ENCODE data around the gene SH3BP5. TPM values are rescaled to one million over a fixed set of nuclear protein-coding genes. Genes with fewer than 3 reads are reported as not detected.

Gene SH3BP5
- total RNA-seq, 1 donor from 2014 or later = 37.1 TPM

DNA sequence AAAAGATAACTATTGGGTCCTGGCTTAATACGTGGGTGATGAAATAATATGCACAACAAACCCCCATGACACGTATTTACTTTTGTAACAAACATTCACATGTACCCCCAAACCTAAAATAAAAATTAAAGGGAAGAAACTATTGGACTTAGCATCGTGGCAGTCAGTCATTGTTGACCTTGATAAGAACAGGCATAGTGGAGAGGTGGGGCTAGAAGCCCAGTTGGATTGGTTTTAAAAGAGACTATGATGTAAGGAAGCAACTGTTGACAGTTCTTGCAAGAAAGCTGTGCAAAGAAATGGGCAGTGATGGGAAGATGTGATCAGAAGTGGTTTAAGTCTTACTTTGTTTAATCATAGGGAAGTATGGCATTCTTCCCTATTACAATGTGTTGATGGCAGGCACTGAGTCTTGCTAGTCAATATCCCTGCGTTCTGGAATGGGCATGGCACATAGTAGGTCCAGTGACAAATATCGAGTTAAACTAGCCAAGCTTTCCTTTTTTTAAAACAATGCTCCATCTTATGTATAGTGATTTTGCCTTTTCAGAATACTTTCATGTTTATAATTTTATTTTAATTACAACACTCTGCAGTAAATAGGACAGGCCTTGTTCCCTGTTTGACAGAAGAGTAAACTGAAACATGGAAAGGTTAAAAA lies 88.4 kb downstream of the SH3BP5 start:
- no peak for DNase-seq

DNA sequence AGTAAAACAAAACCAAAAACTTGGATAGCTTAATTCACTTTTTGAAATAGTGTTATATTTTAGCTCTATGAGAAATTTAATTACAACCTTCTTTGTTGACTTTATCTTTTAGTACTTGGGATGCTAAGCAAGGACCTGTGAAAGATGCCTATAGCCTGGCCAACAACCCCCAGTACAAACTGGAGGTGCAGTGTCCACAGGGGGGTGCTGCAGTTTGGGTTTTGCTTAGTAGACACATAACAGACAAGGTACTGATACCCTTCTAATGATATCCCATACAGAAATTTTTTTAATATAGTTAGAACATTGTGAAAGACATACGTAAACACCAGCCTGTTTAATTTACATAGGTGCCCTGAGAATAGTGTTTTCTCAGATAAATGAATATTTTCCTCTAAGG lies 91.0 kb downstream of the SH3BP5 start:
- DNase-seq = no peak

DNA sequence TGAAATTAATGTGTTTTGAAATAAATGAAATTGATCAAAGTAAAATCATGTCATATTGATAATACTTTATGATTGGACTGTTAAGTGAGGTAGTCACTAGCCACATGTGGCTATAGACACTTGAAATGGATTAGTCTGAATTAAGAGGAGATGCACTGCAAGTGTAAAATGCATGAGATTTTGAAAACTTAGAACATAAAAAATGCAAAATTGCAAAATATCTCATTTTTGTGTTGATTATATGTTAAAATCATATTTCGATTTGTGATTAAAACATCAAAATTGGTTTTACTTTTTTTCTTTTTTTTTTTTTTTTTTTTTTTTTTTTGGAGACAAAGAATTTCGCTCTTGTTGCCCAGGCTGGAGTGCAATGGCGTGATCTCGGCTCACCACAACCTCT lies 103.1 kb downstream of the SH3BP5 start:
- DNase-seq = no peak

DNA sequence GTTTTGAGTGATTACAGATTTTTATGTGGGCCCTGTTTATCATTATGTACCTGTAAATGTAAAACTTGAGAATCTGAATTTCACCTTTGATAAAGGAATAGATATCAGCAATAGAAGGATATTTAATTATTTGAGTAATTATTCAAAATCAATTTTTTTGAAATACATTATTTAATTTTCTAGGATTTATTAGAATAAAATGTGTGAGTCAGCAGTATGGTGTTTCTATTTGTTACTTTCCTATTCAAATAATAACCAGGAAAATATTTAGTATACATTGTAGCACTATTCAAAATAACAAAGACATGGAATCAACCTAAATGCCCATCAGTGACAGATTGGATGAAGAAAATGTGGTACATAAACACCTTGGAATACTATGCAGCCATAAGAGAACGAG lies 104.2 kb downstream of the SH3BP5 start:
- no peak for DNase-seq

DNA sequence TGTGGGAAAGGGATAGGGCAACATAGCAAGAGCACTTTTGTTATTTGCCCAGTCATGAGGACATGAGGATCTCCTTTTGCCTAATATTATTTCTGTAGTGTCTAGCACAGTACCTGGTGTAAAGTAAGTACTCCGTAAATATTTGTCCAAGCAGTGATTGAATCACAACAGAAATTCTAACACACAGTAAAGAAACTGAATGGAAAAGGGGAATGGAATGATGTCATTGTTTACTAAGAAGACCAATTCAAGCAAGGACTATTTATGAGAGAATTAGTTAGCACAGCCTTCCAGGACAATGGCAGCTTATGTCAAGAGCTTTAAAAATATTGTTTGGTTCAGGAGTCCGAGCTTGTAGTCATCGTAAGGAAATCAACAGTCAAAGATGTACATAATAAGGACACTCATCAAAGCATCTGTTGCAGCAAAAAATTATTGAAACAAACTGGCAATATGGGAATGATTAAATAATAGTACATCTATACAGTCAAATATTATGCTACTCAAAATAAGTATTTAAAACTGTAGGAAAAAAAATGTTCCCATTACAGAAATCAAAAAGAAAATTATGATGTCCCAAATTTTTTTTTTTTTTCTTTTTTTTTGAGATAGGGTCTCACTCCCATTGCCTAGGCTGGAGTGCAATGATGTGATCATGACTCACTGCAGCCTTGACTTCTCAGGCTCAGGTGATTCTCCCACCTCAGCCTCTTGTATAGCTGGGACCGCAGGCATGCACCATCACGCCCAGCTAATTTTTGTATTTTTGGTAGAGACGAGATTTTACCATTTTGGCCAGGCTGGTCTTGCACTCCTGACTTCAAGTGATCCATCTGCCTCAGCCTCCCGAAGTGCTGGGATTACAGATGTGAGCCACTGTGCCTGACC lies 108.5 kb downstream of the SH3BP5 start:
- no peak for DNase-seq

DNA sequence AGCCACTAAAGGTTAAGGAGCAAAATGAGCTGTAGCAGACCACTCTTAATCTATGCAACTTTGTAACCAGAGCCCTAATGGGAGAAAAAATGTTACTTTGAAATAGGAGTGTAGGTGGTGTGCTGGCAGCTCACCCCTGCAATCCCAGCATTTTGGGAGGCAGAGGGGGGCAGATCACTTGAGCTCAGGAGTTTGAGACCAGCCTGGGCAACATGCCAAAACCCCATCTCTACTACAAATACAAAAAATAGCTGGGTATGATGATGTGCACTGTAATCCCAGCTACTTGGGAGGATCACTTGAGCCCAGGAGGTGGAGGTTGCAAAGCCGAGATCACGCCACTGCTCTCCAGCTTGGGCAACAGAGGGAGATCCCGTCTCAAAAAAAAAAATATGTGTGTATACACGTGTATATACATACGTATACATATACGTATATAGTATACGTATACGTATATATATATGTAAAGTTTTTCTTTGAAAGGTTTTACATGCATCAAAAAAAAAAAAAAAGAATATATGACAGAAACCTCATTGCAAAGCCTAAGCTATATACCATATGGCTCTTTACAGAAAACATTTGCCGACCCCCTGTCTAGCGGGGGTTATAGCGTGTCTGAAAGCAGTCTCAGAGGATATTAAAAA lies 110.7 kb downstream of the SH3BP5 start:
- no peak for DNase-seq

DNA sequence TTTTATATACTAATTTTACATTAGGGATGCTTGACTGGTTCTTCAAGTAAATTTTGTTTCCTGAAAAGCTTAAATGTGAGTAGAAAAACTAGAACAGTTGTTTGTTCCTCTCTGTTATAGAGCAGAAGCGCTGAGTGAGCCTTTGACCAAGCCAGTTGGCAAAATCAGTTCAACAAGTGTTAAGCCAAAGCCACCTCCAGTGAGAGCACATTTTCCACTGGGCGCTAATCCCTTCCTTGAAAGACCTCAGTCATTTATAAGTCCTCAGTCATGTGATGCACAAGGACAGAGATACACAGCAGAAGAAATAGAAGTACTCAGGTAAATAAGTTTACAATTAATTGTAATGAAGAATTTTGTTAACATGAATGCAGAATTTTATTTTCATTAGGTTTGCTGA lies 111.7 kb downstream of the SH3BP5 start:
- DNase-seq = no peak

DNA sequence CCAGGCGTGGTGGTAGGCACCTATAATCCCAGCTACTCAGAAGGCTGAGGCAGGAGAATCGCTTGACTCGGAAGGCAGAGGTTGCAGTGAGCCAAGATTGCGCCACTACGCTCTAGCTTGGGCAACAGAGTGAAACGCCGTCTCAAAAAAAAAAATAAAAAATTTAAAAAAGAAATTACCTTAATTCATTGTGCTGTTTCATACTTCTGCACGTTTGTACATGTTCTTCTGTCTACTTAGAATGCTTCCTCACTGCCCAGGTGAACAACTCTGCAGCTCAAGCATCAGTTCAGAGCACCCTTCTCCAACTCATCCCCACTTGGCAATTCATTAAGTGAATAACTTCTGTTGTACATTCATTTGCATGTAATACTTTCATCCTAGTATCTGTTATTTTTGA lies 112.3 kb downstream of the SH3BP5 start:
- no peak for DNase-seq

DNA sequence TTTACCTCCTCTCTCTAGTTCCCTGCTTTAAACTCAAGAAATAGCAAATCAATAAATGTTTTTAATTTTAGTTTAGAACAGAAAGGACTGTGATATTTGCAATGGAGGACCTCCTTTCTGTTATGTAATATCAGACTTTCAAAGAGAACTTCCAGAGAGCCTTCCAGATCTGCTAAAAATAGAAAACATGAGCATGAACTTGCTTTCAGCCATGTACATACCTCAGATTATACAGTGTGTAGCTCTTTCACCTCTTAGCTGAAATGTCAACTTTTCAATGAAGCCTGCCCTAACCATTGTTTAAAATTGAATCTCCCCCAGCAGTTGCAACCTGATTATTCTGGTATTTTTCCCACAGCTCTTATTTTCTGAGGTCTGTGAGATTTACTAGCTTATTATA lies 113.7 kb downstream of the SH3BP5 start:
- DNase-seq = no peak

DNA sequence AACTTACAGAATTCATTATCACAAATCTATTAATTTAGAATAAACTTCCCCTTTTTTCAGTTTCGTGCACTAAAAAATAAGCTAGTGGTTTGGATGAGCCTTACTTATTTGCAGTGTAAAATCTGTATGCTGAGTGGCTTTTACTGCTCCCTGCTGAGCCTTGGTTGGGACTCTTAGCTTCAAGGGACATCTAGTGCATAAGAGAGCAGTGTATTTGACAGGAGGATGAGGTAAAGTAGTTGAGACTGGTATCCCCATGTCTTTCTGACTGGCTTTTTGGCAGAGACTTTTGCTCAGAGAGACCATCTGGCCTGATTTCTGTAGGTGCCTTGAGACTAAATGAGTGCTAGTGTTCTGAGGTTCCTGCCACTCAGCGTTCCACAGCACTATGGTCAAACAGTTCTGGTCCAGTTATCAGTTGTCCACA lies 114.5 kb downstream of the SH3BP5 start:
- DNase-seq = no peak

DNA sequence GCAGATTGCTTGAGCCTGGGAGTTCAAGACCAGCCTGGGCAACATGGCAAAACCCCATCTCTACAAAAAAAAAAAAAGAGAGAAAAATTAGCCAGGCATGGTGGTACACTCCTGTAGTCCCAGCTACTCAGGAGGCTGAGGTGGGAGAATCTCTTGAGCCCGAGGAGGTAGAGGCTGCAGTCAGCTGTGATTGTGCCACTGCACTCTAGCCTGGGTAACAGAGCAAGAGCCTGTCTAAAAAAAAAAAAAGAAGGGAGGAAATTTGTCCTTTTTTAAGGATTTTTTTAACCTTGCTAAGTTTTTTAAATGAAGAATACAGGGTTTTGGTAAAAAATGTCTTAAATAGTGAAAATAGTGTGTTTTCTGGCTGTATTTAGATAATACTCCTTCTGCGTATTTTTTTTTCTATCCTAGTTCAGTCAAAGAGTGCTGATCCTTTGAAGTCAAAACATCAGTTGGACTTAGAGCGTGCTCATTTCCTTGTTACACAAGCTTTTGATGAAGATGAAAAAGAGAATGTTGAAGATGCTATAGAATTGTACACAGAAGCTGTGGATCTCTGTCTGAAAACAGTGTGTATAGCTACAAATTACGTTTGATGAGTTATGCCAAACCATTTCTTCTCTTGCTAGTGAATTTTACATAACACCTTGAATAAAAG lies 115.2 kb downstream of the SH3BP5 start:
- no peak for DNase-seq

DNA sequence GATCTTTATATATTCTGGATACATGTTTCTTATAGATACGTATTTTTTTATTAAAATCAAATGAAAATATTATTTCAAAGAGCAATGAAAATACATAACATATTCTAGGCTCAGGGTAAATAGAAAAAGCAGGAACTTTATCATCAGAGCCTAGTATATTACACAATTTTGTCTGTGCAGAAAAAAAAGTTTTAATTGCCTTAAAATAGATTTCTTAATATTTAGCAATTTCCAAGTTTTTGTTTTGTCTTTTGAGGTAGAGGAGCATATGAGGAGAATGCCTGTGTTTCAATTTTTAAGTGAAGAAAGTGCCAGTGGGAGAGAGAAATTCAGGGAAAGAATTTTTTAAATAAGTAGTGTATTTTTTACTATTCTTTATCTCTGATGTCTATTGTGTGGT lies 115.9 kb downstream of the SH3BP5 start:
- no peak for DNase-seq

DNA sequence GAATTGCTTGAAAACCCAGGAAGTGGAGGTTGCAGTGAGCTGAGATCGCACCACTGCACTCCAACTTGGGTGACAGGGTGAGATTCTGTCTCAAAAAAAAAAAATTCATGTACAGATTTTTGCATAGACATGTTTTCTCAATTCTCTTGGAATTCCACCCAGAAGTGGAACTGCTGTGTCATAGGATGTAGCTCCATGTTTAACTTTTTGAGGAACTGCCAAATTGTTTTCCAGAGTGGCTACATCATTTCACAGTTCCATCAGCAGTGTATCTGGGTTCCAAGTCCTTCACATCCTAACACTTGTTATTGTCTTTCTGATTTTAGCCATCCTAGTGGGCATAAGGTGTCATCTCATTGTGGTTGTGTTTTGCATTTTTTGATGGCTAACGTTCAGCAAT lies 116.4 kb downstream of the SH3BP5 start:
- DNase-seq = no peak

DNA sequence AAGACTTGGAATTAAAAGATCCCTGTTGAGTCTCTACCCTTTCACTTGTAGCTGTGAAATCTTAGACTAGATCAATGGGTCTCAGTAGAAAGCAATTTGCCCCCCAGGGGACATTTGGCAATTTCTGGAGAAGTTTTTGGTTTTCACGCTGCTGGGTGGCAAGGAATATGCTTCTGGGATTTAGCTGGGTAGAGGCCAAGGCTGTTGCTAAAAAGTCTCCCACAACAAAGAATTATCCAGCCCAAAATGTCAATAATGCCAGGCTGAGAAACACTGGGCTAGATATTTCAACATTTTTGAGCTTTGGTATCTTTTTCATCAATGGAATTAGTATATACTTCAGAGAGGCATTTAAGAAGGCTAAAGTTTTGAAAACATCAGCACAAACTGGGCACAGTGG lies 117.6 kb downstream of the SH3BP5 start:
- DNase-seq = no peak

DNA sequence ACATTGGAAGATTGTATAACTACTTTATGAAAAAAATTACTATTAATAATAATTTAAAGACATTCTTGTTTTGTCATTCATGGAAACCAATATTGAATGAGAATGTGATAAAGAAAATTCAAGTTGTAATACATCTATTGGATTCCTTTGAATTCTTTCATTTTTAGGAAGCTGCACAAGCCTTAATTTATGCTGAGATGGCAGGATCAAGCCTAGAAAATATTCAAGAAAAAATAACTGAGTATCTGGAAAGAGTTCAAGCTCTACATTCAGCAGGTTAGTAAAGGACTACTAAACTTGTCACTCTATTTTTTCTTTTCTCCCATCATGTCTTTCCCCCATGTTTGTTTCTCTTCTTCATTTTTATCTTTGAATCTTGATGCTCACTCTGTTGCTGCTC lies 120.4 kb downstream of the SH3BP5 start:
- no peak for DNase-seq

DNA sequence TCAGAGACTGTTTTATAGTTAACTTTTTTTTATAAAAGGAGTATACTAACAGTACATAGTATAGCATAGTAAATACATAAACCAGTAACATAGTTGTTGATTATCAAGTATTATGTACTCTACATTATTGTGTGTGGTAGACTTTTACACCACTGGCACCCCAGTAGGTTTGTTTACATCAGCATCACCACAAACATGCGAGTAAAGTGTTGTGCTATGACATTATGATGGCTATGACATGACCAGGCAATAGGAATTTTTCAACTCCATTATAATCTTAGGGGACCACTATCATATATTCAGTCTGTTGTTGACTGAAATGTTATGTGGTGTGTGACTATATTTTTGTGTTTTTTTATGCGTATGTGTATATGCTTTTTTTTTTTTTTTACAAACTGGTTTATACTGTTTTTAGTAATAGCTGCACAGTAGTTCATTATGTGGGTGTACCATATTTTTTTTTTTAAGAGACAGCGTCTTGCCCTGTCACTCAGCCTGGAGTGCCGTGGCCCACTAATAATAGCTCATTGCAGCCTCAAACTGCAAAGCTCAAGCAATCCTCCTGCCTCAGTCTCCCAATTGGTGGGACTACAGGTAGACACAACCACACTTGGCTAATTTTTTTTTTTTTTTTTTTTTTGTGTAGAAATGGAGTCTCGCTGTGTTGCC lies 124.4 kb downstream of the SH3BP5 start:
- DNase-seq = no peak

DNA sequence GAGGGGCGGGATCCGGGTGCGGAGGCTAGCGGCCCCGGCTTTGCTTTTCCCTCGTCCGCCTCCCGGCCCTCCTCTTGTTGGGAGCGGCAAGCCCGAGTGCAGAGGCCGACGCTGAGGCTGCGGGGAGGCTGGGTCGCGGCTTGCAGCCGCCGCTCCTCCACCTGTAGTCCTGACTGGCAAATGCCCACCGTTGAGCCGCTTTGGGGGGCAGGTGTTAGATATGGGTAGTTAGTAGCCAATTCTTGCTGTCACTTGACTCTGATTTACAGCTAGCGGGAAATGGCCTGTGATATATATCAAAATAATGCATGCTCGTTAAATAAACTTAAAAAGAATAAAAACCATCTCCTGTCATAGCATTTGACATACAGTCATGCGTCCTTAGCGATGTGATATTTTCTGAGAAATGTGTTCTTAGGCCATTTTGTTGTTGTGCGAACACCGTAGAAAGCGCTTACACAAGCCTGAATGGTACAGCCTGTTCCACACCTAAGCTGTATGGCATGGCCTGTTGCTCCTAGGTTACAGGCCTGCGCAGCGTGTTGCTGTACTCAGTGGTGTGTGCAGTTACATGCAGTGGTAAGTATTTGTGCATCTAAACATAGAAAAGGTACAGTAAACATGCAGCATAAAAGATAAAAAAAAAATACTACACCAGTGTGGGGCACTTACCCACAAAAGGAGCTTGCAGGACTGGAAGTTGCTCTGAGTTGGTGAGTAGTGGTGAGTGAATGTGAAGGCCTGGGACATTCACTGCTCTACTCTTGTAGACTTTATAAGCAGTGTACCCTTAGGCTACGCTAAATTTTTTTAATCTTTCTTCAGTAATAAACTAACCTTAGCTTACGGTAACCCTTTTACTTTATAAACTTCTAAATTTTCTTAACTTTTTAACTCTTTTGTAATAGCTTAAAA lies 125.5 kb downstream of the SH3BP5 start:
- peak; percentile 50 for DNase-seq

DNA sequence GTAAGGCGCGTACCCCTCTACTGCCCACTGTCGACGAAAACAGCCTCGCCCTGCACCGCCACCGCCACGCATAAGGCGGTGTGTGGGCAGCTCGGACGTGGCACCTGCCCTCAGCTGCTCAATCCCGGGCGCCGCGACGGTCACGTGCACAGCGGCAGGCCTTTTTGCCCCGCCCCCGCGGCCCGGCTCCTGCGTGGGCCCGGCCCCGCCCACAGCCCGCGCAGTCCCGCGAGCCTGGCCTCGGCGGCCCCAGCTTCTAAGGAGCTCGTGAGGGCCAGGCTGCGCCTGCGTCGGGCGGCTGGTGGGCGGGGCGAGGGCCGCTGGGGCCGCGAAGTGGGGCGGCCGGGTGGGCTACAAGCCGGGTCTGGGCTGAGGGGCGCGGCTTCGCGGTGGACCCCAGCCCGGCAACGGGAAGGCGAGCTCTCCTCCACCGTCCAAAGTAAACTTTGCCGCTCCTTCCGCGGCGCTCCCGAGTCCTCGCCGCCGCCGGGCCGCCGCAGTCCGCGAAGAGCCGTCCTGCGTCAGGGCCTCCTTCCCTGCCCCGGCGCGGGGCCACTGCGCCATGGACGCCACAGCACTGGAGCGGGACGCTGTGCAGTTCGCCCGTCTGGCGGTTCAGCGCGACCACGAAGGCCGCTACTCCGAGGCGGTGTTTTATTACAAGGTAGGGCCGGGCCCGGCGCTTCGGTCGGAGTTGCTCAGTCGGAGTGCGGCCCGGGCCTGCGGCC lies 126.3 kb downstream of the SH3BP5 start, which contains the start of gene CAPN7:
CAPN7 (plus strand) TSS at position 313 of the 728 bp plus-strand sequence; CDS start at position 563, 250 bp downstream.
- DNase-seq = peak; percentile 98

DNA sequence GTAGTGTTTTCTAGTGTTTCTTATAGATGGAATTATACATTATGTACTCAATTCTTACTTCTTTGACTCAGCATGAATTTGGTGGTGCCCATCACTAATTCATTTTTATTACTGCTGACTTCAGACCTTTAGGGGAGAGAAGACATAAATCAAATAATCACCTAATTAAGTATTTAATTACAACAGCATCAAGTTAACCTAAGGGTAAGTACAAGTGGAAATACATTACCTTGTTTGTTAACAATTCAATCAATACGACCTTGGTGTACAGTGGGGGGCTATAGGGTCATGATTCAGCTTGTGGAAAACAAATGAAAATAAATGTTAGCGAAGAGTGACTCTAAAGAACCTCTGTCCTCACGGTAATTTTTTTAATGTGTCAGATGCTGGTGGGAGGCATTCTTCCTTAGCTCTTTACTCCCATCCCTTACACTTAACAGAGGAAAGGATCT lies 126.9 kb downstream of the SH3BP5 start:
- DNase-seq = no peak

Measured in tongue (tissue), 2 donors.